Esophagus squamous epithelium (tissue), 5 donors: Measurements from ENCODE around the gene GAPDHS. TPM values are rescaled to one million over a fixed set of nuclear protein-coding genes. Genes with fewer than 3 reads are reported as not detected.

Experiments used
- DNase-seq: peaks from one replicate; lab custom pipeline; 2025; lab: John Stamatoyannopoulos, UW
- H3K27ac ChIP-seq, 4 donors: fragments of 200-600 bp; sonication (generic); one replicate each; pipeline ENCODE4 v1.5.1; 2016 to 2019; ENCODE audit warnings: mild to moderate bottlenecking in 1 of 4
- H3K27me3 ChIP-seq, 4 donors: fragments of 200-600 bp; sonication (generic); 1 replicate in 3 of 4; 2 replicates in 1 of 4; pipeline versions ENCODE4 v1.5.1 to v1.6.0; 2017 to 2021; ENCODE audit warnings: antibody characterized with exemption in 1 of 4
- H3K36me3 ChIP-seq, 3 donors: fragments of 200-600 bp; sonication (generic); one replicate each; pipeline ENCODE4 v1.5.1; 2016 to 2019
- H3K4me1 ChIP-seq, 3 donors: fragments of 200-600 bp; sonication (generic); one replicate each; pipeline ENCODE4 v1.5.1; 2017 to 2019
- H3K4me3 ChIP-seq, 4 donors: fragments of 200-600 bp; sonication (generic); 1 replicate in 3 of 4; 2 replicates in 1 of 4; pipeline ENCODE4 v1.5.1; 2016 to 2019; ENCODE audit warnings: mild to moderate bottlenecking in 2 of 4, moderate library complexity in 1 of 4
- H3K9me3 ChIP-seq, 3 donors: fragments of 200-600 bp; sonication (generic); one replicate each; pipeline ENCODE4 v1.5.1; 2016 to 2019
- CTCF ChIP-seq, 6 experiments: fragments of 450-650 bp in 4 of 6; fragments of 200-600 bp in 2 of 6; sonication (generic) in 2 of 6; IDR thresholded peaks; one replicate each; pipeline ENCODE4 v1.5.1; 2016 to 2019; ENCODE audit warnings: antibody characterized with exemption in 6 of 6, mild to moderate bottlenecking in 4 of 6, moderate library complexity in 4 of 6
- POLR2A ChIP-seq, 4 donors: fragments of 450-650 bp; IDR thresholded peaks; one replicate each; pipeline ENCODE4 v1.6.1; 2017; ENCODE audit warnings: antibody characterized with exemption in 4 of 4, mild to moderate bottlenecking in 4 of 4, moderate library complexity in 3 of 4
- WGBS, 2 donors: methylation state at CpG; one replicate each; pipeline ENCODE4 v1.1.5; 2018; 5-methylcytosine and 5-hydroxymethylcytosine counted together
- intact Hi-C: fragments of 100-400 bp; cut with DNase I; formaldehyde crosslinking; loops from one replicate; pipeline ENCODE4 v1.15.0; 2022
- total RNA-seq, 4 donors: library from RNA; depleted of rRNA; stranded (reverse); fragments of >200 nt; gene quantifications; one replicate each; pipeline ENCODE4 v1.1.0, GENCODE V29; 2016
- donor health status: DM: yes; HTN: yes; CAD: no.

GAPDHS gene
- total RNA-seq, 4 donors from 2014 or later, result not detected

- intact Hi-C loops, result no loop called here
- Histone ChIP-seq H3K4me1 (peaks cover 5 to 39% (median 13%) of the 10 kb centered on the region in 3 donors), H3K9me3 (no peaks in the 10 kb centered on the region), H3K36me3 (no peaks in the 10 kb centered on the region), H3K27me3 (peaks cover 0 to 56% (median 0%) of the 10 kb centered on the region in 4 donors), H3K27ac (peak within 1 kb of the TSS; percentile 59 to 76 (median 70)), H3K4me3 (peak within 1 kb of the TSS in 1 of 4 donors; percentile 19)
- peak in 2 of 4 donors; percentile 12 to 37 for TF ChIP-seq POLR2A (IDR thresholded peaks at IDR 0.05)
- peak in 2 of 6 experiments; percentile 4 to 14 for TF ChIP-seq CTCF (IDR thresholded peaks at IDR 0.05)
- WGBS, 2 donors, result 0% methylated on average over 5 of the region's 15 CpGs; no CpG with 5 or more reads in 1 of the 2 donors
- no peak for DNase-seq
These were observed 19.5 kb upstream of the GAPDHS start, which contains the start of gene DMKN for GRCh38 chr19:35513628-35514281. TSS of gene DMKN (minus strand) at chr19:35513649. CDS start at chr19:35513475, 174 bp downstream.

GRCh38 chr19:35514282-35514809 lies 18.9 kb upstream of the GAPDHS start:
- no peaks in the 10 kb centered on the region for H3K36me3 ChIP-seq
- intact Hi-C loops, result no loop called here
- peaks cover 5 to 39% (median 10%) of the 10 kb centered on the region in 3 donors for H3K4me1 ChIP-seq
- TF ChIP-seq CTCF (IDR thresholded peaks at IDR 0.05) (no peak), POLR2A (IDR thresholded peaks at IDR 0.05) (no peak)
- no peak for DNase-seq
- H3K9me3 ChIP-seq, result no peaks in the 10 kb centered on the region
- H3K27ac ChIP-seq, result peak overlapping the region; percentile 59 to 76 (median 70)
- H3K27me3 ChIP-seq, result peaks cover 0 to 53% (median 0%) of the 10 kb centered on the region in 4 donors
- H3K4me3 ChIP-seq, result no peak overlapping the region
- whole genome bisulfite sequencing, 2 donors, result 29% methylated on average over 6 to 8 of the region's 20 CpGs

- 63 to 78% methylated on average over 3 of the region's 3 CpGs for WGBS, 2 donors
- Histone ChIP-seq H3K27me3 (peaks cover 0 to 34% (median 0%) of the 10 kb centered on the region in 4 donors), H3K4me1 (peaks cover 0 to 24% (median 0%) of the 10 kb centered on the region in 3 donors), H3K9me3 (no peaks in the 10 kb centered on the region), H3K27ac (peak overlapping the region in 2 of 4 donors; percentile 4 to 35), H3K4me3 (no peak overlapping the region), H3K36me3 (no peaks in the 10 kb centered on the region)
- TF ChIP-seq CTCF (IDR thresholded peaks at IDR 0.05), result no peak
- TF ChIP-seq POLR2A (IDR thresholded peaks at IDR 0.05), result no peak
- intact Hi-C loops, result no loop called here
- no peak for DNase-seq
These were observed 16.9 kb upstream of the GAPDHS start for GRCh38 chr19:35516310-35516709.

GRCh38 chr19:35517342-35517741 lies 15.9 kb upstream of the GAPDHS start:
- no peak for TF ChIP-seq POLR2A (IDR thresholded peaks at IDR 0.05)
- no peak for TF ChIP-seq CTCF (IDR thresholded peaks at IDR 0.05)
- Histone ChIP-seq H3K4me3 (no peak overlapping the region), H3K27ac (peak overlapping the region in 1 of 4 donors; percentile 17), H3K36me3 (no peaks in the 10 kb centered on the region), H3K27me3 (peaks cover 0 to 31% (median 0%) of the 10 kb centered on the region in 4 donors), H3K4me1 (peaks cover 0 to 24% (median 0%) of the 10 kb centered on the region in 3 donors), H3K9me3 (no peaks in the 10 kb centered on the region)
- intact Hi-C loops, result no loop called here
- WGBS, 2 donors, result 70 to 77% methylated on average over 2 of the region's 2 CpGs
- DNase-seq, result no peak

- Histone ChIP-seq H3K36me3 (no peaks in the 10 kb centered on the region), H3K27ac (peak overlapping the region in 2 of 4 donors; percentile 19 to 75), H3K4me3 (no peak overlapping the region), H3K4me1 (peaks cover 0 to 24% (median 0%) of the 10 kb centered on the region in 3 donors), H3K27me3 (peaks cover 0 to 22% (median 0%) of the 10 kb centered on the region in 4 donors), H3K9me3 (no peaks in the 10 kb centered on the region)
- no peak for TF ChIP-seq POLR2A (IDR thresholded peaks at IDR 0.05)
- no peak for TF ChIP-seq CTCF (IDR thresholded peaks at IDR 0.05)
- no peak for DNase-seq
- WGBS, 2 donors, result 46 to 61% methylated on average over 3 to 6 of the region's 6 CpGs
- intact Hi-C loops, result no loop called here
These were observed 14.9 kb upstream of the GAPDHS start for GRCh38 chr19:35518313-35518712.
